Psoas muscle (tissue), 7 donors: ENCODE measurements around the gene ANKRD53. TPM values are rescaled to one million over a fixed set of nuclear protein-coding genes. Genes with fewer than 3 reads are reported as not detected.

Experiments used
- polyA plus RNA-seq, 3 donors: library from polyadenylated mRNA; stranded (reverse); fragments of 200-250 nt; gene quantifications; one replicate each; pipeline ENCODE4 v1.2.3, GENCODE V29; 2013
- total RNA-seq, 4 donors: library from RNA; stranded (reverse); fragmentation: NEBNext Ultra II Directional in 2 of 4; extraction: Animal tissue kit (Norgen Biotek cat#: 25700) in 2 of 4; gene quantifications; one replicate each; pipeline versions ENCODE4 v1.2.1 to v1.2.4, GENCODE V29; 2021 to 2023
- donor health status: healthy with polysubstance abuse.
- donor health status: DM: no; HTN: no; CAD: no; lungs with moderate emphysema.
- donor health status: Bipolar disorder and iron deficiency.
- donor health status: healthy.
- donor health status: DM: no; HTN: no; CAD: no.
- donor health status: DM: no; HTN: no; CAD: no.
- donor health status: DM: yes; HTN: yes; CAD: no.

The ANKRD53 gene
- total and polyA plus RNA-seq, 7 donors, result 0.15 to 0.77 (median 0.40) TPM

Other genes starting within 250 kb of the ANKRD53 start
- gene ADD2, start 210.4 kb upstream of the ANKRD53 start, total RNA-seq, result 1 to 10 TPM in 2 of 4 donors, under 1 TPM in 2; 0.85 to 2.6 (median 1.4) TPM
- gene ADD2, start 210.4 kb upstream of the ANKRD53 start, polyA plus RNA-seq, result under 1 TPM; 0.09 to 0.79 (median 0.22) TPM
- gene FIGLA, start 188.0 kb upstream of the ANKRD53 start, total RNA-seq, result not detected
- under 1 TPM in 2 of 3 donors, not detected in 1; 0.12 to 0.21 TPM for gene FIGLA, start 188.0 kb upstream of the ANKRD53 start, polyA plus RNA-seq
- under 1 TPM in 3 of 4 donors, not detected in 1; 0.36 to 0.64 (median 0.44) TPM for gene CLEC4F, start 158.0 kb upstream of the ANKRD53 start, total RNA-seq
- under 1 TPM; 0.04 to 0.42 (median 0.21) TPM for gene CLEC4F, start 158.0 kb upstream of the ANKRD53 start, polyA plus RNA-seq
- under 1 TPM in 3 of 4 donors, not detected in 1; 0.20 to 0.59 (median 0.49) TPM for gene CD207, start 142.8 kb upstream of the ANKRD53 start, total RNA-seq
- gene CD207, start 142.8 kb upstream of the ANKRD53 start, polyA plus RNA-seq, result under 1 TPM; 0.04 to 0.13 (median 0.13) TPM
- gene VAX2, start 78.1 kb upstream of the ANKRD53 start, total RNA-seq, result 1 to 10 TPM in 2 of 4 donors, under 1 TPM in 2; 0.66 to 1.2 (median 0.96) TPM
- under 1 TPM; 0.30 to 0.97 (median 0.48) TPM for gene VAX2, start 78.1 kb upstream of the ANKRD53 start, polyA plus RNA-seq
- under 1 TPM in 2 of 4 donors, not detected in 2; 0.22 to 0.53 TPM for gene ATP6V1B1, start 42.7 kb upstream of the ANKRD53 start, total RNA-seq
- under 1 TPM; 0.10 to 0.70 (median 0.38) TPM for gene ATP6V1B1, start 42.7 kb upstream of the ANKRD53 start, polyA plus RNA-seq
- gene TEX261, start 16.2 kb downstream of the ANKRD53 start, total RNA-seq, result 10 to 100 TPM; 46.7 to 70.7 (median 54.7) TPM
- 10 to 100 TPM; 31.9 to 70.5 (median 34.2) TPM for gene TEX261, start 16.2 kb downstream of the ANKRD53 start, polyA plus RNA-seq
- 10 to 100 TPM; 31.3 to 49.1 (median 37.0) TPM for gene NAGK, start 90.0 kb downstream of the ANKRD53 start, total RNA-seq
- 10 to 100 TPM; 40.9 to 92.8 (median 55.3) TPM for gene NAGK, start 90.0 kb downstream of the ANKRD53 start, polyA plus RNA-seq
- gene MCEE, start 151.6 kb downstream of the ANKRD53 start, total RNA-seq, result 10 to 100 TPM; 15.3 to 17.2 (median 15.9) TPM
- gene MCEE, start 151.6 kb downstream of the ANKRD53 start, polyA plus RNA-seq, result 10 to 100 TPM; 10.9 to 27.4 (median 25.6) TPM
- 10 to 100 TPM; 32.9 to 53.7 (median 39.5) TPM for gene MPHOSPH10, start 152.0 kb downstream of the ANKRD53 start, total RNA-seq
- gene MPHOSPH10, start 152.0 kb downstream of the ANKRD53 start, polyA plus RNA-seq, result 10 to 100 TPM; 33.7 to 53.6 (median 43.4) TPM
- 10 to 100 TPM; 14.0 to 47.4 (median 36.9) TPM for gene PAIP2B, start 248.5 kb downstream of the ANKRD53 start, total RNA-seq
- 10 to 100 TPM in 1 of 3 donors, 1 to 10 TPM in 2; 2.7 to 10.6 (median 7.2) TPM for gene PAIP2B, start 248.5 kb downstream of the ANKRD53 start, polyA plus RNA-seq